B cell (primary cell): ENCODE data around the gene VEGFA. TPM values are rescaled to one million over a fixed set of nuclear protein-coding genes. Genes with fewer than 3 reads are reported as not detected.
"Not testable (repeated sequence)": the region's sequence is repeated elsewhere in the genome, so short reads cannot be mapped to it uniquely, and the experiment has no call there.

Source experiments
- ATAC-seq: fragments of 200-7000 bp; cut with Tn5 transposase; one replicate; pipeline ENCODE4 v1.10.0; 2021; ENCODE audit warnings: low read depth, mild to moderate bottlenecking, moderate number of reproducible peaks, moderate library complexity
- CTCF ChIA-PET: fragments of 350-600 bp; sonication (Branson Sonifier 250); formaldehyde crosslinking; loops from one replicate; lab custom pipeline; 2021; ENCODE audit warnings: antibody characterized with exemption, inconsistent platforms; lab: Charles Lee
- POLR2A ChIA-PET: fragments of 350-600 bp; sonication (Branson Sonifier 250); formaldehyde crosslinking; loops from one replicate; lab custom pipeline; 2021; ENCODE audit warnings: antibody characterized with exemption; lab: Charles Lee
- DNase-seq: peaks from one replicate; pipeline ENCODE4 v3.0.0; 2013
- H2AFZ ChIP-seq: 2 replicates; pipeline ENCODE4 v1.6.1; 2012; ENCODE audit warnings: mild to moderate bottlenecking, low read depth, low read length; ENCODE audit not compliant: insufficient read depth, poor library complexity, severe bottlenecking
- H3K27ac ChIP-seq, 2 donors: 1 replicate in 1 of 2; 2 replicates in 1 of 2; pipeline ENCODE4 v1.5.1; 2012 to 2013; ENCODE audit warnings: low read length in 2 of 2, mild to moderate bottlenecking in 2 of 2, moderate library complexity in 1 of 2
- H3K27me3 ChIP-seq, 4 experiments: fragments of 200-600 bp in 1 of 4; sonication (generic) in 1 of 4; replicated peaks in 1 of 4; 1 replicate in 2 of 4; 2 replicates in 2 of 4; pipeline versions ENCODE4 v1.6.1 to v1.7.0; 2013 to 2016; ENCODE audit warnings: low read length in 3 of 4, mild to moderate bottlenecking in 2 of 4, mixed read lengths in 1 of 4, moderate library complexity in 1 of 4; ENCODE audit not compliant: insufficient read depth in 4 of 4, control insufficient read depth in 3 of 4; ENCODE audit errors: control extremely low read depth in 1 of 4
- H3K36me3 ChIP-seq, 2 experiments: replicated peaks in 1 of 2; 1 replicate in 1 of 2; 2 replicates in 1 of 2; pipeline versions ENCODE4 v1.6.1 to v1.7.1; 2013; ENCODE audit warnings: low read length in 1 of 2; ENCODE audit not compliant: insufficient read depth in 2 of 2, control insufficient read depth in 1 of 2; ENCODE audit errors: control extremely low read depth in 1 of 2, extremely low read depth in 1 of 2
- H3K4me1 ChIP-seq, 2 donors: fragments of 200-600 bp in 1 of 2; sonication (generic) in 1 of 2; 1 replicate in 1 of 2; 2 replicates in 1 of 2; pipeline versions ENCODE4 v1.5.1 to v1.6.1; 2013 to 2017; ENCODE audit warnings: low read length in 2 of 2; ENCODE audit not compliant: control insufficient read depth in 2 of 2, insufficient read depth in 2 of 2
- H3K4me2 ChIP-seq: replicated peaks from 2 replicates; pipeline ENCODE3; 2012; ENCODE audit warnings: mild to moderate bottlenecking, low read depth, low read length; ENCODE audit not compliant: poor library complexity, severe bottlenecking
- H3K4me3 ChIP-seq, 5 experiments: fragments of 200-600 bp in 1 of 5; sonication (generic) in 1 of 5; 1 replicate in 3 of 5; 2 replicates in 2 of 5; pipeline versions ENCODE4 v1.5.1 to v1.7.0; 2011 to 2016; ENCODE audit warnings: low read length in 4 of 5, mild to moderate bottlenecking in 4 of 5, low read depth in 2 of 5, control low read depth in 1 of 5, moderate library complexity in 1 of 5; ENCODE audit not compliant: insufficient read depth in 1 of 5; ENCODE audit errors: control extremely low read depth in 1 of 5, extremely low read depth in 1 of 5
- H3K79me2 ChIP-seq: fragments of 200-600 bp; sonication (generic); one replicate; pipeline ENCODE4 v1.6.0; 2016; ENCODE audit warnings: low read length; ENCODE audit not compliant: control insufficient read depth, insufficient read depth
- H3K9ac ChIP-seq: fragments of 200-600 bp; sonication (generic); 2 replicates; pipeline ENCODE4 v1.6.1; 2017; ENCODE audit warnings: mild to moderate bottlenecking, low read length, moderate library complexity
- H3K9me3 ChIP-seq, 3 donors: one replicate each; pipeline versions ENCODE4 v1.6.1 to v1.7.1; 2013; ENCODE audit warnings: low read length in 2 of 3; ENCODE audit not compliant: control insufficient read depth in 2 of 3, insufficient read depth in 1 of 3; ENCODE audit errors: control extremely low read depth in 1 of 3
- H4K20me1 ChIP-seq: 2 replicates; pipeline ENCODE4 v1.6.0; 2012; ENCODE audit warnings: mild to moderate bottlenecking, low read length; ENCODE audit not compliant: insufficient read depth, control insufficient read depth, poor library complexity, severe bottlenecking
- H3K27ac Mint-ChIP-seq: one replicate; pipeline ENCODE4 v1.8.0; 2021; ENCODE audit warnings: mixed read lengths
- H3K27me3 Mint-ChIP-seq: one replicate; pipeline ENCODE4 v1.8.0; 2021; ENCODE audit warnings: mixed read lengths
- H3K4me1 Mint-ChIP-seq: one replicate; pipeline ENCODE4 v1.8.0; 2021; ENCODE audit warnings: mixed read lengths
- H3K4me3 Mint-ChIP-seq: one replicate; pipeline ENCODE4 v1.8.0; 2021; ENCODE audit warnings: mixed read lengths
- H3K9me3 Mint-ChIP-seq: one replicate; pipeline ENCODE4 v1.8.0; 2022; ENCODE audit warnings: mixed read lengths; ENCODE audit not compliant: insufficient read depth
- EZH2 ChIP-seq: IDR thresholded peaks from 2 replicates; pipeline ENCODE4 v1.6.1; 2012; ENCODE audit warnings: borderline replicate concordance, low read depth, mild to moderate bottlenecking, moderate library complexity, low read length; ENCODE audit not compliant: insufficient read depth, poor library complexity, severe bottlenecking
- WGBS: methylation state at CpG from one replicate; pipeline ENCODE4 v1.1.5; 2013; ENCODE audit warnings: missing lambda C conversion rate; ENCODE audit not compliant: insufficient coverage; 5-methylcytosine and 5-hydroxymethylcytosine counted together
- intact Hi-C: fragments of 100-400 bp; cut with micrococcal nuclease; formaldehyde crosslinking; loops from one replicate; pipeline ENCODE4 v1.10.0; 2022
- polyA plus RNA-seq: library from polyadenylated mRNA; depleted of rRNA; stranded (reverse); fragments of >200 nt; gene quantifications from 2 replicates; pipeline ENCODE4 v1.2.3, GENCODE V29; 2012
- total RNA-seq, 2 donors: library from RNA; stranded (reverse); fragments of 120-200 nt in 1 of 2; gene quantifications; 1 replicate in 1 of 2; 2 replicates in 1 of 2; pipeline versions ENCODE4 v1.2.3 to v1.2.4, GENCODE V29; 2013 to 2022
- TF ChIP-seq, protein P1 (sequence below): fragments of 200-600 bp; IDR thresholded peaks from one replicate; pipeline ENCODE4 v1.8.0; 2022; ENCODE audit warnings: antibody characterized with exemption, mild to moderate bottlenecking

Gene VEGFA
- total and polyA plus RNA-seq, 2 donors (not counting 1 experiment from before 2014, with no cell fraction given): 3.9 to 6.4 TPM

DNA sequence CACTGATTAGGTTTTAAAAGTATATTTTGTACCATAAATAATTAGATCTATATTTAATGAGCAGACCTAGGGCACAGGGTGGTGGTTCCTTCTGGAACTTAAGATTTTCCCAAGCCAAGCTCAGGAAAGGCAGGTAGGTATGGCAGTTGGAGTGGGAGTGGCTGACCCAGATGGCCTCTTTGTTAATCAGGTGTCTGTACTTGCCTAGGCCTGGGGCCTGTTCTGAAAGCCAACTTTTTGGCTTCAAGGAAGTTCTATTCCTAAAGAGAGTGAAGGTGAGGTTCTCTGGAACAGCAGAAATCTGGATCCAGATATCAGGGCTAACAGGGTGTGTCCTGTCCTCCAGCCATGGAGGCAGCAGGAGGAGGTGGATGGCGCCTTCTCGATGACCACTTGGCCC is 44.9 kb downstream of the VEGFA start:
- H3K4me2 ChIP-seq: no peak overlapping the region
- H3K36me3 ChIP-seq: no peaks in the 10 kb centered on the region
- ChIA-PET CTCF (no interaction called here), POLR2A (no interaction called here)
- intact Hi-C loops: no loop called here
- ATAC-seq (no peak), DNase-seq (no peak)
- no peak overlapping the region for H2AFZ ChIP-seq
- H3K9me3 ChIP-seq: no peaks in the 10 kb centered on the region
- no peak overlapping the region for H3K4me3 ChIP-seq
- Mint-ChIP-seq H3K27me3 (peaks cover 10% of the 10 kb centered on the region), H3K9me3 (no peaks in the 10 kb centered on the region), H3K4me3 (no peak overlapping the region), H3K27ac (no peak overlapping the region), H3K4me1 (no peaks in the 10 kb centered on the region)
- H3K79me2 ChIP-seq: no peaks in the 10 kb centered on the region
- WGBS: 50% methylated on average over 2 of the region's 2 CpGs
- H4K20me1 ChIP-seq: no peaks in the 10 kb centered on the region
- H3K4me1 ChIP-seq: no peaks in the 10 kb centered on the region
- H3K27me3 ChIP-seq: peaks cover 0 to 2% (median 0%) of the 10 kb centered on the region in 4 experiments
- TF ChIP-seq EZH2: no peak
- TF ChIP-seq, protein P1, sequence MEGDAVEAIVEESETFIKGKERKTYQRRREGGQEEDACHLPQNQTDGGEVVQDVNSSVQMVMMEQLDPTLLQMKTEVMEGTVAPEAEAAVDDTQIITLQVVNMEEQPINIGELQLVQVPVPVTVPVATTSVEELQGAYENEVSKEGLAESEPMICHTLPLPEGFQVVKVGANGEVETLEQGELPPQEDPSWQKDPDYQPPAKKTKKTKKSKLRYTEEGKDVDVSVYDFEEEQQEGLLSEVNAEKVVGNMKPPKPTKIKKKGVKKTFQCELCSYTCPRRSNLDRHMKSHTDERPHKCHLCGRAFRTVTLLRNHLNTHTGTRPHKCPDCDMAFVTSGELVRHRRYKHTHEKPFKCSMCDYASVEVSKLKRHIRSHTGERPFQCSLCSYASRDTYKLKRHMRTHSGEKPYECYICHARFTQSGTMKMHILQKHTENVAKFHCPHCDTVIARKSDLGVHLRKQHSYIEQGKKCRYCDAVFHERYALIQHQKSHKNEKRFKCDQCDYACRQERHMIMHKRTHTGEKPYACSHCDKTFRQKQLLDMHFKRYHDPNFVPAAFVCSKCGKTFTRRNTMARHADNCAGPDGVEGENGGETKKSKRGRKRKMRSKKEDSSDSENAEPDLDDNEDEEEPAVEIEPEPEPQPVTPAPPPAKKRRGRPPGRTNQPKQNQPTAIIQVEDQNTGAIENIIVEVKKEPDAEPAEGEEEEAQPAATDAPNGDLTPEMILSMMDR: no peak
- H3K27ac ChIP-seq: no peak overlapping the region
- H3K9ac ChIP-seq: no peak overlapping the region

DNA sequence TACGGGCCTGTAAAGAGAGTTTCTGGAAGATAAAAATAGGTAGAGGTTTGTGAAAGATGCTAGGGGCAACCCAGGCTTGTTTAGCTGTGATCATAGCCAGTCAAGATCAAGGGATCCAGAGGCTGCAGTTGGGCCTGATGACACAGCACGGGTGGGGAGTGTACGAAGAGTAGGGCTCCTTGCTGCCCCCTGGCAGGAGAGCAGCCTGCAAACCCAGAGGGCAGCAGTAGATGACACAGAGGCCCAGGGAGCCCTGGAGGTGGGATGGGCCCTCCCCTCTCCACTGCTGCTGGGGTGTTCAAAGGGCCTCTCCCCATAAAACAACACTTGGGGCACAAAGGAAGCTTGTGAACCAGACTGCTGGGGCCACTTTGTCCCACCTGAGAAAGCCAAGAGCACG is 47.2 kb downstream of the VEGFA start:
- no peaks in the 10 kb centered on the region for H3K4me1 ChIP-seq
- 42% methylated on average over 4 of the region's 4 CpGs for whole genome bisulfite sequencing
- peaks cover 17% of the 10 kb centered on the region for H3K27me3 Mint-ChIP-seq
- no peak overlapping the region for H3K4me3 ChIP-seq
- DNase-seq (peak; percentile 31), ATAC-seq (peak; percentile 57)
- no peaks in the 10 kb centered on the region for H3K9me3 ChIP-seq
- H4K20me1 ChIP-seq: no peaks in the 10 kb centered on the region
- H3K27ac Mint-ChIP-seq: no peak overlapping the region
- H3K9ac ChIP-seq: no peak overlapping the region
- CTCF ChIA-PET: interaction anchor here (0.7 to 1.6 kb wide), 8 partner anchors 9 to 150 kb away, joined by 3 to 6 read pairs (median 4); no protein-coding TSS in a partner anchor
- no peak overlapping the region for H3K4me2 ChIP-seq
- H3K36me3 ChIP-seq: no peaks in the 10 kb centered on the region
- peaks cover 0 to 2% (median 0%) of the 10 kb centered on the region in 4 experiments for H3K27me3 ChIP-seq
- H3K79me2 ChIP-seq: no peaks in the 10 kb centered on the region
- intact Hi-C loops: loop anchor here (1.0 to 2.0 kb wide), 3 partner anchors 48 to 150 kb away; no protein-coding TSS in a partner anchor
- POLR2A ChIA-PET: no interaction called here
- H3K4me1 Mint-ChIP-seq: no peaks in the 10 kb centered on the region
- H3K27ac ChIP-seq: no peak overlapping the region
- H2AFZ ChIP-seq: no peak overlapping the region
- no peak for TF ChIP-seq EZH2
- TF ChIP-seq, protein P1: peak; percentile 10
- H3K4me3 Mint-ChIP-seq: no peak overlapping the region
- H3K9me3 Mint-ChIP-seq: no peaks in the 10 kb centered on the region

DNA sequence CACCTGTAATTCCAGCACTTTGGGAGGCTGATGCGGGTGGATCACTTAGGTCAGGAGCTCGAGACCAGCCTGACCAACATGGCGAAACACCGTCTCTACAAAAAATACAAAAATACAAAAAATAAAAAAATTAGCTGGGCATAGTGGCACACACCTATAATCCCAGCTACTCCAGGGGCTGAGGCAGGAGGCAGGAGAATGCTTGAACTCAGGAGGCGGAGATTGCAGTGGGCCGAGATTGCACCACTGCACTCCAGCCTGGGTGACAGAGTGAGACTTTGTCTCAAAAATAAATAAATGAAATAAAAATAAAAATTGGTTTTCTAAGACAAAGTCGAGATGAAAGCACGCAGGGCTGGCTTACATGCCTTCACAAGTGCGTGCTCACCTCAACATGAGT is 49.0 kb downstream of the VEGFA start:
- H3K27ac Mint-ChIP-seq, H3K79me2 ChIP-seq, H3K9me3 Mint-ChIP-seq, H3K4me2 ChIP-seq, H3K4me3 Mint-ChIP-seq, H3K9me3 ChIP-seq, H3K4me1 Mint-ChIP-seq, H4K20me1 ChIP-seq, H3K9ac ChIP-seq, H2AFZ ChIP-seq, ATAC-seq, intact Hi-C loops, H3K4me3 ChIP-seq, H3K4me1 ChIP-seq, DNase-seq, POLR2A ChIA-PET, H3K27me3 ChIP-seq, H3K36me3 ChIP-seq, H3K27ac ChIP-seq: not testable (repeated sequence)
- peaks cover 19% of the 10 kb centered on the region for H3K27me3 Mint-ChIP-seq
- CTCF ChIA-PET: interaction anchor here (0.7 to 0.9 kb wide), 2 partner anchors 79 to 256 kb away, joined by 3 to 4 read pairs; no protein-coding TSS in a partner anchor
- WGBS: 100% methylated on average over 4 of the region's 9 CpGs
